ENCODE results near the gene FAM177A1. TPM values are rescaled to one million over a fixed set of nuclear protein-coding genes. Genes with fewer than 3 reads are reported as not detected.

FAM177A1 gene
- total RNA-seq, 1 experiment from 2014 or later = 31.6 TPM

GRCh38 chr14:35124127-35124526, 78.1 kb downstream of the FAM177A1 start:
- Histone ChIP-seq H3K36me3 (ENCODE audit: low read depth) (no peaks in the 10 kb centered on the region), H3K27ac (no peak overlapping the region), H2AFZ (no peak overlapping the region), H3K79me2 (ENCODE audit: low read depth) (0 out of 2 replicates have a peak, but pooled peaks cover 14% of the 10 kb centered on the region), H3K27me3 (ENCODE audit: insufficient read depth, low read depth) (no peaks in the 10 kb centered on the region), H3K4me3 (no peak overlapping the region), H3K9me2 (ENCODE audit: insufficient read depth) (no peaks in the 10 kb centered on the region), H4K20me1 (ENCODE audit: insufficient read depth) (no peaks in the 10 kb centered on the region), H3K4me1 (replicated peaks; ENCODE audit: insufficient read depth) (peaks cover 9% of the 10 kb centered on the region), H3K9me3 (ENCODE audit: insufficient read depth, low read depth) (no peaks in the 10 kb centered on the region), H3F3A (ENCODE audit: insufficient read depth, low read depth) (peaks cover 8% of the 10 kb centered on the region; the same call in 1 of the 2 replicates), H3K4me2 (peak overlapping the region; percentile 89; the same call in 1 of the 2 replicates)
- ChIA-PET POLR2A (ENCODE audit: unreplicated experiment) (no interaction called here), CTCF (interaction anchor here (0.7 kb wide), 2 partner anchors 106 to 294 kb away, joined by 5 to 7 read pairs; no protein-coding TSS in a partner anchor)
- intact Hi-C loops (cut with micrococcal nuclease; ENCODE audit: unreplicated experiment) = loop anchor here (5.0 kb wide), 1 partner anchor 278 kb away; the partner anchor contains the start of gene NFKBIA
- DNase-seq = no peak
- no peak for TF ChIP-seq CTCF (conservative IDR thresholded peaks at IDR 0.05)
- TF ChIP-seq EZH2 (IDR thresholded peaks at IDR 0.05; ENCODE audit: low read depth) = no peak
- no TSS peak for BruUV-seq (replicated peaks)

Other genes starting within 250 kb of the FAM177A1 start
- gene BAZ1A, start 170.9 kb upstream of the FAM177A1 start, total RNA-seq (2021) = 14.3 and 17.3 TPM in 2 replicates
- gene SRP54, start 63.3 kb upstream of the FAM177A1 start, total RNA-seq (2021) = 34.0 and 44.5 TPM in 2 replicates
- gene PPP2R3C, start 75.7 kb downstream of the FAM177A1 start, total RNA-seq (2021) = 13.3 and 15.4 TPM in 2 replicates
- 18.2 and 24.7 TPM in 2 replicates for gene PRORP, start 76.3 kb downstream of the FAM177A1 start, total RNA-seq (2021)
- 118 and 188 TPM in 2 replicates for gene PSMA6, start 246.1 kb downstream of the FAM177A1 start, total RNA-seq (2021)

All from PC-9 (cell line).